HCT116 (cell line): Measurements from ENCODE around the gene FAM20C.

ENCODE experiments used
- CEBPB ChIP-seq: IDR thresholded peaks from 2 replicates; pipeline ENCODE4 v1.6.1; 2012; ENCODE audit warnings: low read depth
- CTCF ChIP-seq, 3 experiments: fragments of 200-600 bp in 1 of 3; sonication (generic) in 1 of 3; IDR thresholded peaks in 2 of 3; conservative IDR thresholded peaks in 1 of 3; 2 replicates each; pipeline ENCODE4 v1.5.1; 2012 to 2017; ENCODE audit warnings: low read depth in 2 of 3, low read length in 2 of 3, antibody characterized with exemption in 1 of 3, borderline replicate concordance in 1 of 3, control low read depth in 1 of 3, mild to moderate bottlenecking in 1 of 3, mixed read lengths in 1 of 3, mixed run types in 1 of 3, moderate library complexity in 1 of 3; ENCODE audit not compliant: insufficient read depth in 1 of 3
- EZH2 ChIP-seq: fragments of 200-600 bp; sonication (generic); IDR thresholded peaks from 2 replicates; pipeline ENCODE4 v1.6.1; 2017; ENCODE audit warnings: antibody characterized with exemption, mixed run types
- JUND ChIP-seq: IDR thresholded peaks from 2 replicates; pipeline ENCODE4 v1.6.1; 2012
- MAX ChIP-seq: IDR thresholded peaks from 2 replicates; pipeline ENCODE4 v1.6.1; 2012
- POLR2A ChIP-seq: IDR thresholded peaks from 2 replicates; pipeline ENCODE4 v1.7.0; 2011; ENCODE audit warnings: borderline replicate concordance; ENCODE audit not compliant: insufficient read depth, insufficient read length; ENCODE audit errors: extremely low read depth
- POLR2AphosphoS5 ChIP-seq: IDR thresholded peaks from 2 replicates; pipeline ENCODE4 v1.6.1; 2011; ENCODE audit warnings: mild to moderate bottlenecking, low read depth, low read length, moderate library complexity
- SRF ChIP-seq: IDR thresholded peaks from 2 replicates; pipeline ENCODE4 v1.6.1; 2012; ENCODE audit warnings: low read depth
- YY1 ChIP-seq: IDR thresholded peaks from 2 replicates; pipeline ENCODE4 v1.6.1; 2011; ENCODE audit warnings: low read length, low read depth, moderate library complexity, mild to moderate bottlenecking; ENCODE audit not compliant: insufficient replicate concordance; ENCODE audit errors: extremely low read depth
- ZNF274 ChIP-seq: fragments of 200-500 bp; sonication (Bioruptor generic); IDR thresholded peaks from 2 replicates; pipeline ENCODE4 v1.6.1; 2014; ENCODE audit warnings: mild to moderate bottlenecking, low read depth, low read length, inconsistent platforms

- TF ChIP-seq ZNF274 = no peak
- TF ChIP-seq CTCF (IDR thresholded peaks at IDR 0.05 in 2 of 3, conservative IDR thresholded peaks at IDR 0.05 in 1 of 3; ENCODE audit: borderline replicate concordance in 1 of 3, insufficient read depth in 1 of 3, low read depth in 2 of 3, low read length in 2 of 3) = no peak
- no peak for TF ChIP-seq POLR2A
- TF ChIP-seq MAX = no peak
- TF ChIP-seq YY1 = no peak
- TF ChIP-seq CEBPB = no peak
- no peak for TF ChIP-seq EZH2
- no peak for TF ChIP-seq JUND
- TF ChIP-seq SRF = no peak
- no peak for TF ChIP-seq POLR2AphosphoS5
Observed at GRCh38 chr7:269721-270120, 77.3 kb downstream of the FAM20C start.
